Lung (tissue), 12 donors: ENCODE data around the gene CDS2. TPM values are rescaled to one million over a fixed set of nuclear protein-coding genes. Genes with fewer than 3 reads are reported as not detected.

Experiments used
- ATAC-seq: fragments of 200-7000 bp; cut with Tn5 transposase; one replicate; pipeline ENCODE4 v1.9.1; 2020; ENCODE audit warnings: moderate number of reproducible peaks; ENCODE audit not compliant: insufficient read depth, low FRiP score
- DNase-seq, 3 donors: peaks; one replicate each; pipeline ENCODE4 v3.0.0-alpha.2; 2013 to 2017
- H3K27ac ChIP-seq, 2 donors: one replicate each; pipeline ENCODE4 v1.5.1; 2013; ENCODE audit warnings: mild to moderate bottlenecking in 2 of 2, moderate library complexity in 2 of 2, control low read depth in 1 of 2, inconsistent platforms in 1 of 2, low read depth in 1 of 2, low read length in 1 of 2
- H3K27me3 ChIP-seq, 3 donors: one replicate each; pipeline ENCODE4 v1.5.1; 2013; ENCODE audit warnings: low read length in 2 of 3; ENCODE audit not compliant: control insufficient read depth in 3 of 3, insufficient read depth in 3 of 3
- H3K36me3 ChIP-seq, 4 donors: one replicate each; pipeline ENCODE4 v1.5.1; 2013; ENCODE audit warnings: low read length in 4 of 4, mild to moderate bottlenecking in 1 of 4, moderate library complexity in 1 of 4; ENCODE audit not compliant: control insufficient read depth in 4 of 4, insufficient read depth in 4 of 4
- H3K4me1 ChIP-seq, 5 donors: one replicate each; pipeline ENCODE4 v1.5.1; 2013; ENCODE audit warnings: low read length in 5 of 5, mild to moderate bottlenecking in 2 of 5, moderate library complexity in 1 of 5; ENCODE audit not compliant: control insufficient read depth in 5 of 5, insufficient read depth in 5 of 5
- H3K4me3 ChIP-seq: one replicate; pipeline ENCODE4 v1.5.1; 2013; ENCODE audit warnings: mild to moderate bottlenecking, control low read depth, moderate library complexity
- H3K9ac ChIP-seq, 2 donors: one replicate each; pipeline ENCODE4 v1.5.1; 2013; ENCODE audit warnings: low read length in 2 of 2, control low read depth in 1 of 2; ENCODE audit not compliant: insufficient read depth in 1 of 2
- H3K9me3 ChIP-seq, 4 donors: one replicate each; pipeline ENCODE4 v1.5.1; 2013; ENCODE audit warnings: low read length in 3 of 4, mild to moderate bottlenecking in 1 of 4, moderate library complexity in 1 of 4; ENCODE audit not compliant: control insufficient read depth in 4 of 4, insufficient read depth in 3 of 4
- CTCF ChIP-seq: IDR thresholded peaks from 2 replicates; pipeline ENCODE4 v1.5.1; 2012; ENCODE audit warnings: mild to moderate bottlenecking; ENCODE audit errors: control extremely low read depth, extremely low read depth
- WGBS, 2 donors: extraction: QIAGEN DNeasy Blood & Tissue Kit; methylation state at CpG; one replicate each; pipeline ENCODE4 v1.1.7; 2013; 5-methylcytosine and 5-hydroxymethylcytosine counted together
- polyA plus RNA-seq, 2 donors: library from polyadenylated mRNA; stranded (reverse); fragments of 200-250 nt; gene quantifications; one replicate each; pipeline ENCODE4 v1.2.1, GENCODE V29; 2013
- total RNA-seq, 2 donors: library from RNA; depleted of rRNA in 1 of 2; stranded (reverse); fragments of >200 nt in 1 of 2; gene quantifications; one replicate each; pipeline ENCODE4 v1.2.1, GENCODE V29; 2014 to 2021
- donor health status: control.
- donor health status: control.
- donor health status: Bipolar disorder and iron deficiency.
- donor health status: healthy.
- donor health status: DM: yes; HTN: yes; CAD: no.

Gene CDS2
- total and polyA plus RNA-seq, 4 donors: 15.7 to 50.8 (median 37.0) TPM

- Histone ChIP-seq H3K9ac (no peak overlapping the region), H3K27me3 (no peaks in the 10 kb centered on the region), H3K9me3 (no peaks in the 10 kb centered on the region), H3K27ac (peak overlapping the region; percentile 1 to 17), H3K4me1 (peaks cover 0 to 49% (median 0%) of the 10 kb centered on the region in 5 donors), H3K36me3 (no peaks in the 10 kb centered on the region), H3K4me3 (no peak overlapping the region)
- TF ChIP-seq CTCF: no peak
- ATAC-seq (no peak), DNase-seq (peak in 1 of 3 donors; percentile 17)
- 47 to 61% methylated on average over 4 of the region's 4 CpGs for WGBS, 2 donors
Measured at GRCh38 chr20:5156675-5157448, 30.1 kb downstream of the CDS2 start.

GRCh38 chr20:5159928-5160327, 33.1 kb downstream of the CDS2 start:
- Histone ChIP-seq H3K36me3 (no peaks in the 10 kb centered on the region), H3K27ac (no peak overlapping the region), H3K4me1 (peaks cover 0 to 47% (median 0%) of the 10 kb centered on the region in 5 donors), H3K27me3 (no peaks in the 10 kb centered on the region), H3K9me3 (no peaks in the 10 kb centered on the region), H3K4me3 (no peak overlapping the region), H3K9ac (no peak overlapping the region)
- TF ChIP-seq CTCF: no peak
- DNase-seq: no peak
- ATAC-seq: no peak
- WGBS, 2 donors: 84 to 92% methylated on average over 3 of the region's 3 CpGs

- H3K4me1 ChIP-seq: peaks cover 0 to 41% (median 0%) of the 10 kb centered on the region in 5 donors
- no peak overlapping the region for H3K9ac ChIP-seq
- TF ChIP-seq CTCF: no peak
- H3K27me3 ChIP-seq: no peaks in the 10 kb centered on the region
- no peaks in the 10 kb centered on the region for H3K36me3 ChIP-seq
- no peak overlapping the region for H3K4me3 ChIP-seq
- no peak overlapping the region for H3K27ac ChIP-seq
- DNase-seq: no peak
- ATAC-seq: no peak
- no peaks in the 10 kb centered on the region for H3K9me3 ChIP-seq
Measured at GRCh38 chr20:5160882-5161281, 34.1 kb downstream of the CDS2 start.
